A549 (cell line): ENCODE measurements around the gene XRCC3. TPM values are rescaled to one million over a fixed set of nuclear protein-coding genes. Genes with fewer than 3 reads are reported as not detected.

ENCODE experiments used
- ATAC-seq, 2 experiments: fragments of 200-7000 bp in 1 of 2; fragments of >200 bp in 1 of 2; cut with Nextera tagmentation in 1 of 2; cut with Tn5 transposase in 1 of 2; 3 replicates each; pipeline versions ENCODE4 v1.8.0 to v1.9.1; 2018 to 2020; ENCODE audit warnings: mild to moderate bottlenecking in 1 of 2, moderate library complexity in 1 of 2
- CTCF ChIA-PET: fragments of 300-600 bp; sonication (Branson Sonifier 250); formaldehyde crosslinking; extraction: SDS; loops from one replicate; lab custom pipeline; 2021; ENCODE audit warnings: antibody characterized with exemption, inconsistent platforms; lab: Yijun Ruan, JAX
- POLR2A ChIA-PET: fragments of 350-600 bp; formaldehyde crosslinking; extraction: SDS; loops from one replicate; lab custom pipeline; 2021; ENCODE audit warnings: antibody characterized with exemption, inconsistent platforms; lab: Yijun Ruan, JAX
- DNase-seq, 2 experiments: peaks; one replicate each; pipeline versions ENCODE4 v3.0.0 to v3.0.0-alpha.2; 2011 to 2016; ENCODE audit warnings: low read depth in 1 of 2, low spot score in 1 of 2
- FAIRE-seq: peaks from 2 replicates; lab custom pipeline; 2011; peaks lifted over from hg19 to GRCh38; lab: Jason Lieb, UNC
- H3K27ac ChIP-seq, 2 experiments: fragments of >200 bp; sonication (Bioruptor Twin); formaldehyde crosslinking; 3 replicates each; pipeline ENCODE4 v1.5.1; 2016 to 2017
- H3K4me1 ChIP-seq: fragments of >200 bp; sonication (Bioruptor Twin); formaldehyde crosslinking; 3 replicates; pipeline ENCODE4 v1.6.1; 2016
- H3K4me2 ChIP-seq: fragments of >200 bp; sonication (Bioruptor Twin); formaldehyde crosslinking; 3 replicates; pipeline ENCODE4 v1.6.1; 2016
- H3K4me3 ChIP-seq: fragments of >200 bp; sonication (Bioruptor Twin); formaldehyde crosslinking; 3 replicates; pipeline ENCODE4 v1.5.1; 2016
- H3K9me3 ChIP-seq: fragments of >200 bp; sonication (Bioruptor Twin); formaldehyde crosslinking; 3 replicates; pipeline ENCODE4 v1.6.1; 2016
- CBX2 ChIP-seq: fragments of 200-600 bp; sonication (generic); IDR thresholded peaks from 2 replicates; pipeline ENCODE4 v1.6.1; 2016; ENCODE audit warnings: low read depth, mild to moderate bottlenecking, borderline replicate concordance
- CHD2 ChIP-seq: fragments of 150-350 bp; IDR thresholded peaks from 2 replicates; pipeline ENCODE4 v1.6.1; 2014; ENCODE audit warnings: low read length; ENCODE audit not compliant: partially characterized antibody
- FOSL2 ChIP-seq, 2 experiments: fragments of 450-650 bp in 1 of 2; fragments of >200 bp in 1 of 2; sonication (Bioruptor Twin) in 1 of 2; formaldehyde crosslinking; IDR thresholded peaks; 2 replicates each; pipeline versions ENCODE4 v1.5.0 to v1.6.1; 2016 to 2020; ENCODE audit warnings: mild to moderate bottlenecking in 1 of 2, moderate library complexity in 1 of 2
- FOXS1 ChIP-seq: fragments of 250-450 bp; sonication (Bioruptor Pico); IDR thresholded peaks from 2 replicates; pipeline ENCODE4 v1.5.0; 2020; ENCODE audit warnings: mild to moderate bottlenecking, moderate library complexity
- GATA3 ChIP-seq: IDR thresholded peaks from 2 replicates; pipeline ENCODE4 v1.6.1; 2012; ENCODE audit warnings: borderline replicate concordance
- HES2 ChIP-seq: fragments of >200 bp; sonication (Bioruptor Twin); formaldehyde crosslinking; IDR thresholded peaks from 2 replicates; pipeline ENCODE4 v1.6.1; 2016
- HEYL ChIP-seq: fragments of 250-450 bp; sonication (Bioruptor Pico); IDR thresholded peaks from 2 replicates; pipeline ENCODE4 v1.8.0; 2021; ENCODE audit warnings: mild to moderate bottlenecking, moderate library complexity
- HOXB5 ChIP-seq: fragments of 250-450 bp; sonication (Bioruptor Pico); IDR thresholded peaks from 2 replicates; pipeline ENCODE4 v1.5.0; 2020; ENCODE audit warnings: mild to moderate bottlenecking, moderate library complexity
- JUNB ChIP-seq: fragments of >200 bp; sonication (Bioruptor Twin); formaldehyde crosslinking; IDR thresholded peaks from 2 replicates; pipeline ENCODE4 v1.6.1; 2016
- KDM1A ChIP-seq: fragments of 200-600 bp; sonication (generic); IDR thresholded peaks from 2 replicates; pipeline ENCODE4 v1.6.1; 2016; ENCODE audit warnings: low read depth, mild to moderate bottlenecking
- MAFK ChIP-seq: fragments of 450-650 bp; IDR thresholded peaks from 2 replicates; pipeline ENCODE4 v1.6.1; 2014; ENCODE audit not compliant: partially characterized antibody
- PBX3 ChIP-seq: IDR thresholded peaks from 2 replicates; pipeline ENCODE4 v1.6.1; 2012
- PHF8 ChIP-seq: fragments of 200-600 bp; sonication (generic); IDR thresholded peaks from 2 replicates; pipeline ENCODE4 v1.6.1; 2016; ENCODE audit warnings: low read depth, mild to moderate bottlenecking, antibody characterized with exemption, moderate library complexity, borderline replicate concordance
- POLR2A ChIP-seq: IDR thresholded peaks from 2 replicates; pipeline ENCODE4 v1.6.1; 2012; ENCODE audit warnings: mild to moderate bottlenecking, low read length
- POLR2AphosphoS2 ChIP-seq: conservative IDR thresholded peaks from 2 replicates; pipeline ENCODE4 v1.6.1; 2012; ENCODE audit warnings: low read length, improper control_type of control experiment, inconsistent platforms
- RARB ChIP-seq: fragments of 250-450 bp; sonication (Bioruptor Pico); IDR thresholded peaks from 2 replicates; pipeline ENCODE4 v1.8.0; 2021; ENCODE audit warnings: mild to moderate bottlenecking, moderate library complexity
- REST ChIP-seq: fragments of 200-600 bp; sonication (generic); IDR thresholded peaks from 2 replicates; pipeline ENCODE4 v1.6.1; 2016; ENCODE audit warnings: antibody characterized with exemption, mild to moderate bottlenecking, moderate library complexity
- TP53 ChIP-seq: fragments of 250-450 bp; sonication (Bioruptor Pico); IDR thresholded peaks from 2 replicates; pipeline ENCODE4 v1.5.0; 2021; ENCODE audit warnings: mild to moderate bottlenecking, moderate library complexity
- ZNF302 ChIP-seq: fragments of 250-450 bp; sonication (Bioruptor Pico); IDR thresholded peaks from 2 replicates; pipeline ENCODE4 v1.9.0; 2021; ENCODE audit warnings: inconsistent platforms, mild to moderate bottlenecking, moderate library complexity
- ZSCAN20 ChIP-seq: fragments of 250-450 bp; sonication (Bioruptor Pico); IDR thresholded peaks from 2 replicates; pipeline ENCODE4 v1.8.0; 2022; ENCODE audit warnings: mild to moderate bottlenecking, moderate library complexity
- WGBS: methylation state at CpG from one replicate; pipeline ENCODE4 v1.1.6; 2017; ENCODE audit errors: missing lambda C conversion rate; 5-methylcytosine and 5-hydroxymethylcytosine counted together
- polyA plus RNA-seq, 4 experiments: library from polyadenylated mRNA; depleted of rRNA in 3 of 4; stranded (reverse); fragments of >200 nt; fragmentation: RNase III in 1 of 4; extraction: RNeasy Plus Mini Kit Qiagen cat#74134 plus additional on column Dnase treatment in 1 of 4; gene quantifications; 2 replicates in 3 of 4; 3 replicates in 1 of 4; pipeline ENCODE4 v1.2.3, GENCODE V29; 2011 to 2017
- TF ChIP-seq, protein P1 (sequence below): IDR thresholded peaks from 2 replicates; pipeline ENCODE4 v1.6.1; 2012

XRCC3 gene
- polyA plus RNA-seq, 2 of the 4 experiments (the other 2 are of a cell fraction): 23.0 to 28.1 TPM

DNA sequence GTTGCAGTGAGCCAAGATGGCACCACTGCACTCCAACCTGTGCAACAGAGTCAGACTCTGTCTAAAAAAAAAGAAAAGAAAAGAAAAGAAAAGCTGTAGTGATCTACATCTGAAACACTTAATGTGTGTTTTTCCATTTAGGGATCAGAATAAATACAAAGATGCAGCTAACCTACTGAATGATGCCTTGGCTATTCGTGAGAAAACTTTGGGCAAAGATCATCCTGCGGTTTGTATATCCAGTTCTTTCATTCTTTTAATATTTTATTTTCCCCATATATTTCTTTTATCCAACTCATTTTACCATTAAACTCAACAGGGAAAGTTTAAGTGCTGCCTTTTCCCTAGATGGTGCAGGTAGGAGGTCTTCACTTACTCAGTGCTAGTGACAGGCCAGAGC, 45.9 kb downstream of the XRCC3 start:
- 91% methylated on average over 2 of the region's 2 CpGs for WGBS
- Histone ChIP-seq H3K27ac (no peak overlapping the region), H3K4me1 (no peaks in the 10 kb centered on the region), H3K9me3 (no peaks in the 10 kb centered on the region), H3K4me3 (no peak overlapping the region), H3K4me2 (no peak overlapping the region)
- ATAC-seq (no peak), FAIRE-seq (no peak), DNase-seq (no peak)
- POLR2A ChIA-PET: no interaction called here
- TF ChIP-seq GATA3 (no peak), POLR2AphosphoS2 (no peak), KDM1A (no peak), REST (no peak), HES2 (no peak), HEYL (CRISPR knock-in tag) (no peak), POLR2A (no peak), ZSCAN20 (CRISPR knock-in tag) (no peak), TP53 (CRISPR knock-in tag) (no peak), PHF8 (no peak), MAFK (no peak)
- TF ChIP-seq, protein P1, sequence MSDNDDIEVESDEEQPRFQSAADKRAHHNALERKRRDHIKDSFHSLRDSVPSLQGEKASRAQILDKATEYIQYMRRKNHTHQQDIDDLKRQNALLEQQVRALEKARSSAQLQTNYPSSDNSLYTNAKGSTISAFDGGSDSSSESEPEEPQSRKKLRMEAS: no peak
- CTCF ChIA-PET: interaction anchor here (0.6 to 1.8 kb wide), 3 partner anchors 10 to 31 kb away, joined by 3 read pairs; no protein-coding TSS in a partner anchor

- 97% methylated on average over 3 of the region's 3 CpGs for WGBS
- no peak for ATAC-seq
- CTCF ChIA-PET: interaction anchor here (0.6 to 1.8 kb wide), 4 partner anchors 9 to 90 kb away, joined by 3 read pairs; no protein-coding TSS in a partner anchor
Measured at GRCh38 chr14:103668117-103668516, 47.1 kb downstream of the XRCC3 start.

DNA sequence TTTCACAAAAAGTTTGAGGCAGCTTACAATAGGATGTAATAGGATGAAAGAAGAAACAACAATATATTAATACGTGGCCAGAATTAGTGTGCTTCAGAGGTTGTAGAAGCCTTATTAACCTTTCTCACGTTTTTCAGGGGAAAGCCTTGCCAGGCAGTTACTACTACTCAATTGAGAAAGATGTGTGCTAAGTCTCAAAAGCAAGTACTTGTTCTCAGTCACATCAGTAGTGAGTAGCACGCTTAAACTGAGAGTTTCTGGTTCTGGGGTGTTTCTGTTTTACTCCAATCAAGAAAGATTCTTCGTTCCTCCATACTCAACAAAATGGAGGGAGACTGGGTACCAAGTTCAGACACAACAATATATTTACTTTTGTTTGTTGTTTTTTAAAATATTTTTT, 47.6 kb downstream of the XRCC3 start:
- no peaks in the 10 kb centered on the region for H3K9me3 ChIP-seq
- ATAC-seq: no peak
- DNase-seq: no peak
- POLR2A ChIA-PET: no interaction called here
- H3K4me1 ChIP-seq: no peaks in the 10 kb centered on the region
- no peak overlapping the region for H3K27ac ChIP-seq
- 90% methylated on average over 4 of the region's 4 CpGs for WGBS
- CTCF ChIA-PET: interaction anchor here (0.9 to 1.3 kb wide), 4 partner anchors 10 to 24 kb away, joined by 3 read pairs; no protein-coding TSS in a partner anchor
- no peak overlapping the region for H3K4me2 ChIP-seq
- no peak for FAIRE-seq
- TF ChIP-seq FOSL2 (IDR thresholded peaks at IDR 0.05) (no peak), FOSL2 (CRISPR knock-in tag; IDR thresholded peaks at IDR 0.05) (no peak), HES2 (no peak), HOXB5 (CRISPR knock-in tag) (no peak), FOXS1 (CRISPR knock-in tag) (no peak), ZNF302 (CRISPR knock-in tag) (no peak), CBX2 (no peak), PBX3 (no peak), CHD2 (no peak), JUNB (no peak)
- H3K4me3 ChIP-seq: no peak overlapping the region

More at GRCh38 chr14:103668117-103668516, 47.1 kb downstream of the XRCC3 start:
- POLR2A ChIA-PET: no interaction called here
- TF ChIP-seq RARB (CRISPR knock-in tag): no peak
- TF ChIP-seq, protein P1: no peak
- TF ChIP-seq GATA3: no peak
- no peak overlapping the region for H3K27ac ChIP-seq
- FAIRE-seq (no peak), DNase-seq (no peak)
- H3K4me1 ChIP-seq: no peaks in the 10 kb centered on the region
- no peak overlapping the region for H3K4me2 ChIP-seq
- no peaks in the 10 kb centered on the region for H3K9me3 ChIP-seq
- no peak overlapping the region for H3K4me3 ChIP-seq
